GM19438 (cell line): ENCODE measurements around the gene SLC39A5.
"Not testable (repeated sequence)": the region's sequence is repeated elsewhere in the genome, so short reads cannot be mapped to it uniquely, and the experiment has no call there.

Experiments used
- ATAC-seq: cut with Tn5 transposase; IDR thresholded peaks from one replicate; pipeline ENCODE4 v1.9.1; 2021; ENCODE audit warnings: low read depth; ENCODE audit not compliant: unreplicated experiment

Gene SLC39A5, protein sequence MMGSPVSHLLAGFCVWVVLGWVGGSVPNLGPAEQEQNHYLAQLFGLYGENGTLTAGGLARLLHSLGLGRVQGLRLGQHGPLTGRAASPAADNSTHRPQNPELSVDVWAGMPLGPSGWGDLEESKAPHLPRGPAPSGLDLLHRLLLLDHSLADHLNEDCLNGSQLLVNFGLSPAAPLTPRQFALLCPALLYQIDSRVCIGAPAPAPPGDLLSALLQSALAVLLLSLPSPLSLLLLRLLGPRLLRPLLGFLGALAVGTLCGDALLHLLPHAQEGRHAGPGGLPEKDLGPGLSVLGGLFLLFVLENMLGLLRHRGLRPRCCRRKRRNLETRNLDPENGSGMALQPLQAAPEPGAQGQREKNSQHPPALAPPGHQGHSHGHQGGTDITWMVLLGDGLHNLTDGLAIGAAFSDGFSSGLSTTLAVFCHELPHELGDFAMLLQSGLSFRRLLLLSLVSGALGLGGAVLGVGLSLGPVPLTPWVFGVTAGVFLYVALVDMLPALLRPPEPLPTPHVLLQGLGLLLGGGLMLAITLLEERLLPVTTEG

DNA sequence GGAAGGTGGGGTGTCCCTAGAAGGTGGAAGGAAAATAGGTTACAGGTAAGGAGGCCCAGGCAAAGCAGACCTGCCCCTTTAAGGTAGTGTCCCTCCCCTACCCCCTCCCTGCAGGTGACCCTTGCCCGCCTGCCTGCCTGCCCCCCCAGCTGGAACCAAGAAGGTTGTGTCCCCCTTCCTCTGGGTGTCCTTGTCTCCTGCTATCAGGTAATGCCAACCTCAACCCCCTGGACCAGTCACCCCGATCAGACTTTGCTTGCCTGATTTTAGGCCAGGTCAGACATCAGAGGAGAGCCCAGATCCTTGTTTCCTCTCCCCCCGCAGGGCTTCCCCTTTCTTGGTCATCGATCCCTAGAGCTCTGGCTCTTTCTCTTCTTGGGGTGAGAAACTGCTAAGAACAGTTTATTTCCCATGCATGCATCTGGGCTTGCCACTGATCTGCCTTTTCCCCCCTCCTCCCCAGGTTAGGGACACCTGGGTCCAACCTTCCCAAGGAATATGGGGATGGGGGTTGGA, at the start of gene SLC39A5:
SLC39A5 (plus strand) TSS at position 136 of the 516 bp plus-strand sequence. CDS start 1,224 bp downstream, outside the sequence.
- no peak for ATAC-seq

DNA sequence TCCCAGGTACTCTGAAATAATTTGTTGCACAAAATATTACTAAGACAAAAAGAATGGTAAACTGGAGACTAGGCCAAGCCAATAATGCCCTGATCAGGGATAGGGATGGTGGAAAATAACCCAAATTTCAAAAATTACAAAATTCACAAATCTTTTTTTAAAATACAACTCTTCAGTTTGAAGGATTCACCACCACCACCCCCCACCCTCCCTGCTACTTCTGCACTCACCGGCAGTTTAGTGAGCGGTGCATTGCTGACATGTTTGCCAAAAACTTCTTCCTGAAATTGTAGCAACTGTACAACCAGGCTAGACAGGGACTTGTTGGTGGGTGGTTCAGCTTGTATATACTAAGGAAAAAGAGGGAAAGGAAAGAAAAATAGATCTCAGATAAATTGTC, 42.9 kb upstream of the SLC39A5 start:
- ATAC-seq, result no peak

DNA sequence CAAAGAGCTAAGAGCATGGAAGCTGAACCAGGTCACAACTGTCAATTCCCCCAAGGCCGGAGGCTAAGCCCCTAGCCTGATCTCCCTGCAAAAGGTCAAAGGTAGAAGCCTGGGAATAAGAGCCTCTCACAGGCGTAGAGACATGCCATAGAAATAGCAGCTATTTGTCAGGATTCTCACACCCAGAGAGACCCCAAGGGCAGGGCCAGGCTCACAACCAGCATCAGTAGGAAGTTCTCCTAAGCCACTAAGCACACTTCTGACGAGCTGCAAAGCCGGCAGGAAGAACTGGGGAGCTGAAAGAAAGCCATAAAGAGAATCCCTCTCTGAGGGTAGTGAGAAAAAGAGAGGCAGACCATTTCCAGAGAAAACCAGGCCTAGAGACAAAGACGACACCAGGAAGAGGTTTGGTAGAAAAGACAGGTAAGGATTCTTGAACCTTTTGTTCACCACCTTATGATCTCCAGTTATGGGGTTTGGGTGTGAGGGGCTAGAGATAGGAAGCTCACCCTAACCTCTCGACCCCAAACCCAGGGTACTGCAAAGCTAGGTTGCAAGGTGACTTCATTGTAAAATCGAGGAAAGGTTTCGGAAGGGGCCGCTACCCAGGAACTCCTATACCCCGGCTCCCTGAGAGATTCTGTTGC, 41.6 kb upstream of the SLC39A5 start:
- no peak for ATAC-seq

- ATAC-seq, result no peak
Observed at GRCh38 chr12:56188778-56189098, 41.1 kb upstream of the SLC39A5 start.

GRCh38 chr12:56189099-56189917, 40.5 kb upstream of the SLC39A5 start, which contains the start of gene SMARCC2:
TSS of gene SMARCC2 (minus strand) at chr12:56189483. CDS start at chr12:56189461, 22 bp downstream.
- peak; percentile 66 for ATAC-seq

DNA sequence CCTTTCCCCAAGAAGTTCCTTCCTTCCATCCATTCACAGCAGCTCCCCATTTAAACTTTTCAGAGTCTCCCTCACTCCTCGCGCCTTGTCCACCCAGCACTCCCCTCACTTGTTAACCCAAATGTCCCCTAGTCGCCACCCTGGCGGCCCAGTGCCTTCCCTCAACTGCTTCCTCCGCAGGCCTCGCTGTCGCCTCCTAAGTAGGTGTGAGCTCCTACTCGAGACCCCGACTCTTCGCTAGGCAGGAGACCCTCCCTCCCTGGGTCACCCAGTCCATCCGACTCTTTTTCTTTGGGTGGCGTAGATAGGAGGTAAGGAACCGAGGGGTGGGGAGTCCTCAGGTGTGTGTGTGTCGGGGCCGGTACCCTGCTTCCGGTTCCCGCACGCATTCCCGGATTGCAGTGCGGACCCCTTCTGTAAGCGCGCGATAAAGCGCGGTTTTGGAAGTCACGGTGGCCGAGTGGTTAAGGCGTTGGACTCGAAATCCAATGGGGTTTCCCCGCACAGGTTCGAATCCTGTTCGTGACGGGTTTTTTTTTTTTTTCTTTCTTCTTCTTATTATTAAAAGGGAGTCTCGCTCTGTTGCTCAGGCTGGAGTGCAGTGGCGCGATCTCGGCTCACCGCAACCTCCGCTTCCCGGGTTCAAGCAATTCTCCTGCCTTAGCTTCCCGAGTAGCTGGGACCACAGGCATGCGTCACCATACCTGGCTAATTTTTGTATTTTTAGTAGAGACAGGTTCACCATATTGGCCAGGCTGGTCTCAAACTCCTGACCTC, 39.7 kb upstream of the SLC39A5 start:
- peak; percentile 34 for ATAC-seq

DNA sequence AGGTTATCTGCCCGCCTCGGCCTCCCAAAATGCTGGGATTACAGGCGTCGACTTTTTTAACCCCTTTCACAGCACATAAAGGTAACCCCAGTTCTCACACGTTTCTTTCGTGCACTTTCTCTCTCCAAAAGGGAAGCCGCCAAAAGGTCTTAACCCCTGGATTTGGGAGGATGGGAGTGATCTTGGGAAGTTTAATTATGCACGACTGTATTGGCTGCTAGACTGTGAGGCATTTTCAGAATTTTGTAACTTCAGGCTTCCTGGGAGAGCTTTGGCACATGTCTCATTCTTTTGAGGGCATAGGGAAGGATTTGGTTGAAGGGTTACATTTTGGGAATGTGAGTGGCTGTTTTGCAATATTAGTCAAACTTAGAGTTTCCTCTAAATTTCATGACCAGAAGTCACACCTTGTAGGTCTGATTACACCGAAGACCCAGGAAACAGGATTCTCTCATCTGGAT, 39.1 kb upstream of the SLC39A5 start:
- no peak for ATAC-seq

DNA sequence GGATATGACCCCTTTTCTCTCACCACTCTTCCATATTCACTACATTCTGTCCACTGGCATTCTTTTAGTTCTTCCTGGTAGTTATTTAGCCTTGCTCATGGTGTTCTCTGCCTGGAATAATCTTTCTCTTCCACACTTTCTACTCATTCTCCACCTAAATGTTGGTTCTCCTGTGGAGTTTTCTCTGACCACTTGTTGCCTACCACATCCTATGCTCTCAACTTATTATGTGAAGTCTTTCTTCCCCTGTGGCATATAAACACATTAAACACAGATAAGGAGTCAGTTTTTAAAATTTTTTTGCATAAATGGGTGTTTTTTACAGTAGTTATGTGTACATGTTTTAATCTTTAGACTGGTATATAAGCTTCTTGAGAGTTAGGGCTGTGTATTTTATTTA, 37.3 kb upstream of the SLC39A5 start:
- ATAC-seq, result no peak

DNA sequence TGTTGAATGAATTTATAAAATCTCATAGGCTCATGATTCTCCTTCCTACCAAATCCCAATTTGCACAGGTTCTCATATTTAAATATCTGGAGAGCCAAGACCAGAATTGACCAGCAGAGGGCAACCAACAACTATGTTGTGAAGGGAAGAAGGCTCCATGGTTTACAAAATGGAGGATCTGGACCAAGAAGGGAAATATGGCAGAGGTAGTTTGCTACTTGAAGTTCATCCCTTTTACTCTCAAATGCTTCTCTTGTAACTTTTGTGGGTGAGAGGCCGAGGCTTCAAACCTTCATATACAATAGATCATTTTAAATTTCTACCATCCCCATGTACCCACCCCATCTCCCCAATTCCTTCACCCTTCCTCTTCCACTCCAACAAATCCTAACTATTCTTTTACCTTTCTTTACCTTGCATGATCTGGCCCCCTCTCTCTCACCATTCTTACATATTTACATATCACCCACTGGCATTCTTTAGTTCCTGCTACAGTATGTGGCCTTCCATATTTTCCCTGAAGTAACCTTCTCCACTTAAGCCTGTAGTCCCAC, 36.7 kb upstream of the SLC39A5 start:
- no peak for ATAC-seq

DNA sequence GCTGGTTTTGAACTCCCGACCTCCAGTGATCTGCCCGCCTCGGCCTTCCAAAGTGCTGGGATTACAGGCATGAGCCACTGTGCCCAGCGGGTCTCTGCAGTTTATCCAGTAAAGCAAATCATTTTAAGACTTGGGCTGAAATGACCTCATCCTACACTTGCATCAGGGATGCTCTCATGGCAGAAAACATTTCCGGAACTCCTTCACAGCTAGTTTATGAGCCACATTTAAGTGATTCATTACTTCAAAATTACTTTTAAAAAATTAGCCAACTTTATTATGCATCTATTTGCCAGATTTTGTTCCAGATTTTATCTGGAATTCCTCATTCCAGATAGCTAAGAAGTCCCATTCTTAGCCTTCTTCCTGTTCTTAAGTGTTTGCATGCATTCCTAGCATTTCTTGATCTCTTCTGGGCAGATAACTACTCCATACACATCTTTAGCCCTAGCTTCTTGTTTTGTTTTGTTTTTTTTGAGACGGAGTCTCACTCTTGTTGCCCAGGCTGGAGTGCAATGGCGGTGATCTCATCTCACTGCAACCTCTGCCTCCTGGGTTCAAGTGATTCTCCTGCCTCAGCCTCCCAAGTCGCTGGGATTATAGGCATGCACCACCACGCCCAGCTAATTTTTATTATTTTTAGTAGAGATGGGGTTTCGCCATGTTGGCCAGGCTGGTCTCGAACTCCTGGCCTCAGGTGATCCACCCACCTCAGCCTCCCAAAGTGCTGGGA, 32.9 kb upstream of the SLC39A5 start:
- ATAC-seq, result not testable (repeated sequence)

GRCh38 chr12:56197921-56198635, 31.8 kb upstream of the SLC39A5 start:
- no peak for ATAC-seq

GRCh38 chr12:56198836-56199235, 31.0 kb upstream of the SLC39A5 start:
- ATAC-seq, result no peak

GRCh38 chr12:56202366-56202765, 27.5 kb upstream of the SLC39A5 start:
- no peak for ATAC-seq

DNA sequence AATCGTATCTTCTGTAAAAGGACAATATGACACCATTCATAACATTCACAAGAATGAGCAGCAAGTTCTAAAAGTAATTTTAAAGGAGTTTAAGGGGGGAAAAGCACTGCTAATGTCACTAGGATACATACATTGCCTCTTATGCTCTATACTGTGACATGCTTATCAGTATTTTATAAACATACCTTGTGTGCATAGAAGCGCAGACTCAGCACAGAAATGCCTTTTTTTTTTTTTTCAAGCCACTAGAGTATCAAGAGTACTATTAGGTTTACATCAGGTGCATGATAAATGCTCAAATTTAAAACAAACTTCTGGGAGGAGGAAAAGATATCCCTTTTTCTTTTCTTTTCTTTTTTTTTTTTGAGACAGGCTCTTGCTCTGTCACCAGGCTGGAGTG, 27.0 kb upstream of the SLC39A5 start:
- ATAC-seq, result no peak

- no peak for ATAC-seq
Observed at GRCh38 chr12:56204275-56204674, 25.6 kb upstream of the SLC39A5 start.

DNA sequence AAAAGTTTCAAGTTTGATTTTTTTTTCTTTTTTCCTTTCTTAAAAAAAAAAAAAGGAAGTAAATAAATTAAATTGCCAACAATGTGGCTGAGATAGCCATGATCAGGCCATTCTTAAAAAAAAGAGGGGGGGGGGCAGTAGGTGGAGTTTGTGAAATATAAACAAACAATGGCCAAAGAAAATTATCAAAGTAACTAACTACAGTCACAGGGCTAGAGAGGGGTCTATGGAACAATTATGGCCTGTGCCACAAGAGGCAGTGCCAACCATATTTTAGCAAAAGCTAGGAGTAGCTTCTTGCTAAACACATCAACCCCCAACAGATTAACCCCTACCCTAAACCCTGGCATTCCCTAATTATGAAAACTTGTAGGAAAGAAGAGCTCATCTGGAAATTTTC, 24.4 kb upstream of the SLC39A5 start:
- no peak for ATAC-seq

DNA sequence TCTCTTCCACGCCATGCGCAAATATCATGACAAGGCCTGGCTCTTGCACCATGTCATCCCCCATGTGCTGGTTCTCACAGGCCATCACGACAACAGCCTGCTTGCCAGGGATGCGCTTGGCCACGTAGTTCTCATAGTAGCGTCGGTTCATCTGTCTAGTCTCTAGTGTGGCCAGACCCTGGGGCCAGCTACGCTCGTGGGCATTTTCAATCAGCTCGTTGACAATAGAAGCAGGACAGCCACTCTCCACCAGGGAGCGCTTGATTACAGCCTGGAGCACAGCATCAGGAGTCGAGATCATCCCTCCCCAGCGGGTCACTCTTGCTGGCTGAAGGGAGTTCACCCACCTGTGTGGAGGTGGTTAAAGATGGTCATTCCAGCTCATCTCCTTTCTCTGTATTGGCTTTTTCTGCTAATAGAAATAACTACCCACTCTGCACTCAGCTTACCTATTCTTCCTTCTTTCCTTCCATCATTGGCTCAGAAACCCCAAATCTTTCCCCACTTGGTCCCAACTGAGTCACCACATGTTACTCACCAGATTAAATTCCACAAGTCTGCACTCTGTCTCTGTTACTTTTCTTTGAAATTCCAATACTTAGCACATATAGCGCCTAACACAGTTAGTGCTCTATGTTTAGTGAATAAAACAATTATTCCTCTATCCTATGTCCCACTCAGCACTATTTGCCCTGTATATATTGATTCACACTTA, 23.2 kb upstream of the SLC39A5 start:
- no peak for ATAC-seq

DNA sequence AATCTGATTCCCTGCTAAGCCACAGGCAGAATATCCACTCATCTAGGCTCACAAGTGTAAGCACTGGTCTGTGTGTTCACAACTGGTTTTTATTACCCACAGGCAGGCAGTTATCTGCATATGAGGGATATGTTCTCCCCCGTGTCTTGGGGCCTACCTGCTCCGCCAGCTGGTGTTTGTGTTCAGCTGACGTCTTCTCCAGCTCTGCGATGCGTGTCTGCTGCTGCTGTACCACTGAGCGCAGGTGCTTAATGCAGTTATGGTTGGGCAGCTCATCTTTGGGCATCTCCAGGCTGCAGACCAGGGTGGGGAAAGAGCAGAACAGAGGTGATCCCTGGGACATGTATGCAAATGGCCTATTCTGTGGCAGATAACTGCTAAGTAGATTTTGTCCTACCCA, 21.8 kb upstream of the SLC39A5 start:
- ATAC-seq, result no peak
